Activated naive CD8-positive, alpha-beta T cell treated with anti-CD3 and anti-CD28 coated beads, Interleukin-2, amount 50 U/mL, for 24 hours (primary cell): ENCODE data around the gene ELMO1.

Source experiments
- ATAC-seq: fragments of 150-1000 bp; cut with Tn5 transposase; one replicate; pipeline ENCODE4 v1.10.0; 2021
- DNase-seq: peaks from one replicate; pipeline ENCODE4 v3.0.0; 2021
- H3K27ac Mint-ChIP-seq: one replicate; pipeline ENCODE4 v1.8.0; 2021; ENCODE audit warnings: mild to moderate bottlenecking, mixed read lengths
- H3K27me3 Mint-ChIP-seq: one replicate; pipeline ENCODE4 v1.8.0; 2021; ENCODE audit warnings: mixed read lengths
- H3K36me3 Mint-ChIP-seq: one replicate; pipeline ENCODE4 v1.8.0; 2021; ENCODE audit warnings: low read depth, mixed read lengths
- H3K4me1 Mint-ChIP-seq: one replicate; pipeline ENCODE4 v1.8.0; 2021; ENCODE audit warnings: mixed read lengths
- H3K4me3 Mint-ChIP-seq: one replicate; pipeline ENCODE4 v1.8.0; 2021; ENCODE audit warnings: mild to moderate bottlenecking, moderate library complexity, mixed read lengths
- H3K9me3 Mint-ChIP-seq: one replicate; pipeline ENCODE4 v1.8.0; 2021; ENCODE audit warnings: mixed read lengths

ELMO1 gene

DNA sequence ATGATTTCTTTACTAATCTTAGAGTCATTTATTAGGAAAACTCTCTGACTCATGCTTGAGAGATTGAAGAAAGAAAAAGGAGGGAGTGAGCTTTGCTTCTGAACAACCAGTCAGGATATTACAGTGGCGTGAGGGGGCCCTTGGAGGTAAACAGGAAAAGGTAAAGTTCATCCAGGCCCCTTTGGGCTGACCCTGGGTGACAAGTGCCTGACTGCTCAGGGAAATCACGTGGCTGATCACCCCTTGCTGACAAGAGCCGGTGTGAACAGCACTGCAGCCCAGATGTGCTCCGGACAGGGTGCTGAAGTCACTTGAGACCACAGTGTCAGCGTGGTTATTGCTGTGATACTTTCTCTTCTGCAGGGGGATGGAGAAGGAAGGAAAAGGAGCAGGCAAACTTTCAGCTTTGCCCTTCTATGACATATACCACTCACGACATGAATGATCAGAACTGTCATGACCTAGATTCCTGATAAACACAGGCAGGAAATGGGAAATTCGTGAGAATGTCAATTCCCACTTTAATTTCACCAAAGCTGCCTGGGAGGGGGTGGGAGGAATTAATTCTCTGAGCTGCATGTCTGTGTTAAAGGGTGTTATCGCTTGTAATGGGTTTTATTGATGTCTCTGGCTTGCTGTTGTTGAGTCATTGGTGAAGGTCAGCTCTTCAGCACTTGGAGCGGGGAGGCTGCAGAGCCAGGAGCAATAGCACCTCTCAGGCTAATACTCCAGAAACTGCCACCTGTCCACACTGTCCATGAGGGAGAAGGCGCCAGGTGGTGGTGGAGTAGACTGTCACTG is 584.6 kb downstream of the ELMO1 start:
- no peaks in the 10 kb centered on the region for H3K9me3 Mint-ChIP-seq
- DNase-seq (peak; percentile 10), ATAC-seq (peak; percentile 67)
- peaks cover 28% of the 10 kb centered on the region for H3K4me1 Mint-ChIP-seq
- H3K4me3 Mint-ChIP-seq, result no peak overlapping the region
- H3K36me3 Mint-ChIP-seq, result peaks cover 78% of the 10 kb centered on the region
- peak overlapping the region; percentile 67 for H3K27ac Mint-ChIP-seq
- H3K27me3 Mint-ChIP-seq, result no peaks in the 10 kb centered on the region

DNA sequence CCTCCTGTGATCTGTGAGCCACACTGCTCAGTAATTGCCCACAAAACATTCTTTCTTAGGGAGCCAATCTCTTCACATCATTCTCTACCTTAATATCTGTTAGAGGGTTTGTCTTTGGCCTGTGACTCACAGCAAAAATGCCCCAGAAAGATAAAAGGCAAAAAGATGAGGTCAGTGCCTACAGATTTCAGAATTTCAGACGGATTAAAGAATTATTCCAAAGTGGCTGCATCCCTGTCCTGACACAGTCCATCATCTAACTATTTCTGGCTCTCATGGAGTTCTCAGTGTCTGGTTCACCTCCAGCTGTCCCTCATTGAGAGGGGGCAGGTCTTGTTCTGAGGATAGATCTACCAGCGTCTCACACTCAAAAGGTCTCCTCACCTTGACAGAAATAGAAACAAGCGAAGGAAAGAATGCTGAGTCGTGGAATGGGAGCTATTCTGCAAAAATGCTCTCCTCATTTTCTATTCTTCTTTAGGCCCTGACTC is 585.8 kb downstream of the ELMO1 start:
- DNase-seq, result no peak
- Mint-ChIP-seq H3K27ac (no peak overlapping the region), H3K4me3 (no peak overlapping the region), H3K27me3 (no peaks in the 10 kb centered on the region), H3K4me1 (peaks cover 26% of the 10 kb centered on the region), H3K36me3 (peaks cover 79% of the 10 kb centered on the region), H3K9me3 (no peaks in the 10 kb centered on the region)
- ATAC-seq, result no peak

DNA sequence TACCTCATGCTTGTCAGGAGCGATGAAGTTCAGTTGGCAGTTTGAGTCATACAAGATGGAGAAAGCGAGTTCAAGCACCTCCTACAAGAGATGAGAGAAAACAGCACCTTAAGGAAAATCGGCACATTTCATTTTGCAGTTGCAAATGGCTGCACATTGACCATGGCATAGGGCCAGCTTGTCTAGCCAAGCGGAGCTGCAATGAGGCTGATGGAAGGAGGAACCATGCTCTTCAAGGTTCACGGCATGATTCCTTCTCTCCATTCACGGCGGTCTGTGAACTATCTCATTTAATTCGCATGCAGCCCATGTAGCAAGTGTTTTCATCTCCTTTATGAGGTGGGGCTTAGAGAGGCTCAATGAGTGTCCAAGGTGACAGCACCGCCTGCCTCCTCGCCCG is 587.0 kb downstream of the ELMO1 start:
- peaks cover 26% of the 10 kb centered on the region for H3K4me1 Mint-ChIP-seq

DNA sequence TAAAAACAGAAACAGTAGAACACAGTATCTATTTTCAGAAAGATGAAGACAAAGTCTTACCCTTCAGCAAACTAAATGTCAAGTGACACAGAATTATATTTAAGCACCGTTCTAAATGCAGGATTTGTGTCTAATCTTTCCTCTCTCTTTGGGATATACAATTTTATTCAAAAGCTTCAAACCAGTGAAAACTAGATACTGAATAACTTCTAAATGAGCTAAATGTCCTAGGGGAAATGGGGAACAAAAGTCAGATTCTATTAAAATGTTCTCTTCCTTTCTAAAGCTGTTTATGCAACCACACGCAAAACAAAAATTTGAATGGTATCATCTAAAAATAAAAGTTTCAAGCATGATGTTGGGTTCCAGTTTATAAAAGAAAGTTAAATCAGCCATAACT is 588.0 kb downstream of the ELMO1 start:
- H3K4me3 Mint-ChIP-seq, result no peak overlapping the region
- H3K27me3 Mint-ChIP-seq, result no peaks in the 10 kb centered on the region
- H3K27ac Mint-ChIP-seq, result no peak overlapping the region
- H3K36me3 Mint-ChIP-seq, result peaks cover 87% of the 10 kb centered on the region
- H3K4me1 Mint-ChIP-seq, result peaks cover 23% of the 10 kb centered on the region
- ATAC-seq (no peak), DNase-seq (no peak)
- H3K9me3 Mint-ChIP-seq, result no peaks in the 10 kb centered on the region

More for the DNA sequence above, 587.0 kb downstream of the ELMO1 start:
- no peaks in the 10 kb centered on the region for H3K9me3 Mint-ChIP-seq
- no peak for DNase-seq
- no peak for ATAC-seq
- no peak overlapping the region for H3K27ac Mint-ChIP-seq
- no peaks in the 10 kb centered on the region for H3K27me3 Mint-ChIP-seq
- H3K36me3 Mint-ChIP-seq, result peaks cover 81% of the 10 kb centered on the region
- no peak overlapping the region for H3K4me3 Mint-ChIP-seq

DNA sequence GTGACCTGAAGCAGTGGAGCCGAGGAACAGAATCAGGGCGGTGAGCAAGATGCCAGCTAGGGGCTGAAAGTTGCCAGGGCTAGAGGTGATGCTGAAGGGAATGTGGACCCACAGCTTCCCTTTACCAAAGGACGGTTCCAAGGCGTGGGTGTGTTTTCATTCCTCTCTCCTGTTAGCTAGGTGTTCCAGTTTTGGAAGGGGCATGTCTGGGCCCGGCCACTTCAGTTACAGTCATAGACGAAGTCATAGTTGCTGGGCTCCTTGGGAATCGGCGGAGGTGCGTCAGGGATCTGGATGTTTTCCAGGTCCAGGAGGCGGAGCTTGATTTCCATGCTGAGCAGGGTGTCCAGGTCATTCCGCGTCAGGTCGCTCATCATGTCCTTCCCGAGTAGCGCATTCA is 593.3 kb downstream of the ELMO1 start:
- Mint-ChIP-seq H3K4me1 (peaks cover 21% of the 10 kb centered on the region), H3K27me3 (no peaks in the 10 kb centered on the region), H3K27ac (no peak overlapping the region), H3K4me3 (no peak overlapping the region), H3K36me3 (peaks cover 82% of the 10 kb centered on the region), H3K9me3 (peaks cover 4% of the 10 kb centered on the region)
- ATAC-seq (no peak), DNase-seq (no peak)

DNA sequence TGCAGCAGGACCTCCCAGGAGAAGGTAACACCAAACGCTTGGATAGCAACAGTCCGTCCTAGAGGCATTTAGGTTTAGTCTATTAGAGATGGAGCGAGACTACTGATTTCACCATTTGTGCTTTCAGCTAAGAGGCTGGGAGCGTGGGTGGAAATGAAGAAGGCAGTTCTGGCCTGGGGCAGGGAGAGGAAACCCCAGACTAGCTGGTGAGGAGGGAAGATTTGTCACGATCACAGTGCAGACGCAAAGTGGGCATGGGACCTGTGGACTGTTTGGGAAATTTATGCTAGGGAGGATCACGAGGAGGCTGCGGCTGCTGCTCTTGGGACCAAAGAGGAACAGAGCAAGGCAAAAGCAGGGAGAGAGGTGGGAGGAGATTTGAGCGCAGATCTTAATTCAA is 594.0 kb downstream of the ELMO1 start:
- Mint-ChIP-seq H3K27ac (no peak overlapping the region), H3K4me3 (no peak overlapping the region), H3K36me3 (peaks cover 75% of the 10 kb centered on the region), H3K4me1 (peaks cover 21% of the 10 kb centered on the region), H3K9me3 (peaks cover 6% of the 10 kb centered on the region), H3K27me3 (no peaks in the 10 kb centered on the region)
- DNase-seq (no peak), ATAC-seq (no peak)

DNA sequence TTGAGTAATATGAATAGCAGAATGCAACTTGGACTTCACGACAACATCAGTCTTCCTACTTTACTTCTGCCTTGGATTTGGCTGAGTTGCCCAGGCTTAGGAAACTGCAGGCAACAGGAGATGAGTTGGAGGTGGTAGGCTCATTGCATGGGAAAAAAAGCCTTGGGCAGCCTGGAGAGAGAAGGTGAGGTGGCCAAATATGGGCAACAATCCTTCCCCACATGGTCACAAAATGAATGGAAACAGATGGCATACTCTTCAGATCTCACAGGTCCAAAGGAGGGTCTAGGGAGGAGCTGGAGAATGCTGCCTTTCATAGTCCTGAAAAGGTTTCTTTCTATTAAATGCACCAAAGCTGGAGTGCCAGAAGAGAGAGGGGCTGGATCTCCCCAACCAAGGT is 595.7 kb downstream of the ELMO1 start:
- H3K4me3 Mint-ChIP-seq, result no peak overlapping the region
- H3K36me3 Mint-ChIP-seq, result peaks cover 62% of the 10 kb centered on the region
- no peaks in the 10 kb centered on the region for H3K27me3 Mint-ChIP-seq
- H3K4me1 Mint-ChIP-seq, result peaks cover 21% of the 10 kb centered on the region
- ATAC-seq (no peak), DNase-seq (no peak)
- H3K27ac Mint-ChIP-seq, result no peak overlapping the region
- peaks cover 13% of the 10 kb centered on the region for H3K9me3 Mint-ChIP-seq

DNA sequence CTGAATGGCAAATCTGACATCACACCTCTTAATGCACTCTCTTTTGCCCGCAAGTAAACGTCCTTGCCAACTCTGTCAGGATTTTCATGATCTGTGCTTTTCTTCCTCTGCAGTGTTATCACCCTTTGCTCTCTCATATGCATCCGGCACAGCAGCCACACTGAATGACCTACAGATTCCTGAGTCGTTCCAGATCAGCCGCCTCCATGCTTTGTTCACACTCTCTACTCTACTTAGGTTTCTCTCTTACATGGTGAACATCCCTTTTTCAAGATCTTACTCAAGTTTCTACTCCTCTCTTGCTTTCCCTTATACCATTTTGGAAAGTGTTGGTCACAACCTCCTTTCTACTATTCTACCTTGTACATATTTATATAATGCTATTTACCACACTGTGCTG is 596.6 kb downstream of the ELMO1 start:
- peaks cover 21% of the 10 kb centered on the region for H3K4me1 Mint-ChIP-seq
- H3K27ac Mint-ChIP-seq, result peak overlapping the region; percentile 77
- ATAC-seq (peak; percentile 78), DNase-seq (no peak)
- H3K4me3 Mint-ChIP-seq, result no peak overlapping the region
- peaks cover 58% of the 10 kb centered on the region for H3K36me3 Mint-ChIP-seq
- H3K27me3 Mint-ChIP-seq, result no peaks in the 10 kb centered on the region
- peaks cover 18% of the 10 kb centered on the region for H3K9me3 Mint-ChIP-seq

DNA sequence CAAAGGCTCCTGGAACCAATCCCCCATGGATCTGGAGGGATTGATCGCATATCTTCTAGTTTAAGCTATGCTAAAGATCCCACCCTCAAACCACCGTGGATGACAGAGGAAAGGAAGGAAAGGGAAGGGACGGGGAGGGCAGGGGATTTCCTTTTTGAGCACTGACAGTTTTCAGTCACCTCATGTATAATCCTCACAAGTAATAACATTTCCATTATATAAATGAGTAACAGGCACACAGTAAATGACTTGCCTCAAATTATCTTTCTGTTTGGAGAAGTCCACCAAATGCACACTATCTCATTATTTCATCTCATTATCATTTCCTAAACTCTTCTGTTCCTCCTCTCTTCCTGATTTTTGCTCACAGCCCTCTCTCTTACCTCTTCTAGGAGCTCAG is 597.3 kb downstream of the ELMO1 start:
- H3K4me1 Mint-ChIP-seq, result peaks cover 21% of the 10 kb centered on the region
- H3K9me3 Mint-ChIP-seq, result peaks cover 18% of the 10 kb centered on the region
- no peaks in the 10 kb centered on the region for H3K27me3 Mint-ChIP-seq
- no peak overlapping the region for H3K4me3 Mint-ChIP-seq
- peaks cover 53% of the 10 kb centered on the region for H3K36me3 Mint-ChIP-seq
- DNase-seq (no peak), ATAC-seq (peak; percentile 44)
- peak overlapping the region; percentile 77 for H3K27ac Mint-ChIP-seq

DNA sequence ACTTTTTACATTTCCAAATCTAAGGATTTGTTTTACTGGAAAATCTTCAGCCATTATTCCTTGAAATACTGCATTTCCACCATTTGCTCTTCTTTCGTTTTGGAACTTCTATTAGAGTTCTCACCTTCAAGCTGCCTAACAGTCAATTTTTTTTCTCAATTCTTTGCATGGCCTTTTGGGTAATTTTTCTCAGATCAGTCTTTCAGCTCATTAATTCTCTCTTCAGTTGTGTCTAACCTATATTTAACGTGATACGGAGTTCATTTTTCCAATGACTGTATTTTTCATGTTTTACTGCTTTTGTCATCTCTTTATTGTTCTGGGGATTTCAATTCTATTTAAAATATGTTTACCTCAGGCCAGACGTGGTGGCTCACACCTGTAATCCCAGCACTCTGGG is 600.7 kb downstream of the ELMO1 start:
- Mint-ChIP-seq H3K4me3 (no peak overlapping the region), H3K9me3 (peaks cover 18% of the 10 kb centered on the region), H3K36me3 (peaks cover 18% of the 10 kb centered on the region), H3K4me1 (peaks cover 20% of the 10 kb centered on the region), H3K27ac (no peak overlapping the region), H3K27me3 (no peaks in the 10 kb centered on the region)
- DNase-seq (no peak), ATAC-seq (no peak)

DNA sequence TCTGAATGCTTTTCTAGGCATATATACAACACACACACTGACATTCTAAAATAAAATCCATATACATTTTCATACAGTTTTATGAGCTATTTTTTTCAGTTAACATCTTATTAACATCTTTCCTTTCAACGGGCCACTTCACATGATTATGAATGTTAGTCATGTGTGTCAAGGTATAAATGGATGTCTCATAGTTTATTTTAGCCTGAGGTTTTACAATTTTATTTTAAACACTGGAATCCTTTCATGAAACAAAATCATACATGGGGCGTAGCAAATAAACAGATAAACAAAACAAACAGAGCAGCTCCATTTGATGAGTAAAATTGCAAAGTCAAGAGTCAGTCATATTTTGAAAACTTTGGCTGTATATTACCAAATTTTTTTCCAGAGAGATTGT is 604.3 kb downstream of the ELMO1 start:
- DNase-seq, result no peak

DNA sequence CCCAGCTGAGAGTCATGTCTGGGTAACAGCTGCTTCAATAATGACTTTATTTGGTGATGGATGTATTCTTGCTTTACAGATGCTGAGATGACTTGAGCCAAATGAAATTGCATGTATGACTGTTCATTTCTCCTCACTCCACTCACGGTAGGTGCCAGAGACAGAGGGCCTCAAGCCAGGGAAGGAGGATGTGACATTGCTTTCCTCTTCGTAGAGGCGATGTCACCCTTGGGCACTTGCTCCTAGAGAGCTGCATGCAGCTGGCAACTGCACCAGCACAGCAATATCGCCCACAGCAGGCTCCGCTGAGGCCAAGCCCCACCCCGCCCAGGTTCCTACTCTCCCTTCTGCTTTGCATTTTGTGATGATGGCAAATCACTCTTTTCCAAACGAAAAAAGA is 607.8 kb downstream of the ELMO1 start:
- ATAC-seq (no peak), DNase-seq (no peak)
- Mint-ChIP-seq H3K4me1 (no peaks in the 10 kb centered on the region), H3K27ac (no peak overlapping the region), H3K27me3 (no peaks in the 10 kb centered on the region), H3K4me3 (no peak overlapping the region), H3K9me3 (peaks cover 2% of the 10 kb centered on the region), H3K36me3 (no peaks in the 10 kb centered on the region)

More for the DNA sequence above, 604.3 kb downstream of the ELMO1 start:
- no peak for ATAC-seq
- Mint-ChIP-seq H3K36me3 (peaks cover 4% of the 10 kb centered on the region), H3K9me3 (peaks cover 8% of the 10 kb centered on the region), H3K27ac (no peak overlapping the region), H3K4me3 (no peak overlapping the region), H3K27me3 (no peaks in the 10 kb centered on the region), H3K4me1 (no peaks in the 10 kb centered on the region)

DNA sequence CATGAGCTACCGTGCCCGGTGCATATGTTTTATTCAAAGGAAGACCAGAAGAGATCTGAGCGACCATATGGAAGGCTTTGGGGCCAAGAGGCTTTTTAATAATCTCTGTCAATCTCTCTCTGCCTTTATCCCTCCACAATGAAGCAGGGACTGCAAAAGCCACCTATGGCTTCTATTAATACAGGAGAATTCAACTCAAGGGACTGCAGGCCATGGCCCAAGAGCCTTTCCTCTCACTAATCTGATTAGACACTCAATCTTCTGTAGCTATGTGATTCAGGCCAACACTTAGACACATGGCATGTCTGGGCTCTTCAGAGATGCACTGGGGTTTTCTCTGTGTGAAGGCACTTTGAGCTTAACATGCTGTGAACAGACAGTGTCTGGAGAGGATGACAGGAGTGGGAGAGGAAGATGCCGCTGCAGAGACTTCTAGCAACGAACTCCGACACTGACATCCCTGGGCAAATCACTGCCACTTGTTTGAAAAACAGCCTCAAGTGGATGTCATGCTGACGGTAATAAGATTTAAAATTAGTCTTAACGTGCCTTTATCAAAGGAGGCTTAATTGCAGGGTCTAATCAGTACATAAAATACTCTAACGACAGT is 609.9 kb downstream of the ELMO1 start:
- Mint-ChIP-seq H3K9me3 (peaks cover 5% of the 10 kb centered on the region), H3K4me1 (no peaks in the 10 kb centered on the region), H3K27me3 (no peaks in the 10 kb centered on the region), H3K27ac (no peak overlapping the region), H3K4me3 (no peak overlapping the region), H3K36me3 (no peaks in the 10 kb centered on the region)
- DNase-seq (no peak), ATAC-seq (no peak)

DNA sequence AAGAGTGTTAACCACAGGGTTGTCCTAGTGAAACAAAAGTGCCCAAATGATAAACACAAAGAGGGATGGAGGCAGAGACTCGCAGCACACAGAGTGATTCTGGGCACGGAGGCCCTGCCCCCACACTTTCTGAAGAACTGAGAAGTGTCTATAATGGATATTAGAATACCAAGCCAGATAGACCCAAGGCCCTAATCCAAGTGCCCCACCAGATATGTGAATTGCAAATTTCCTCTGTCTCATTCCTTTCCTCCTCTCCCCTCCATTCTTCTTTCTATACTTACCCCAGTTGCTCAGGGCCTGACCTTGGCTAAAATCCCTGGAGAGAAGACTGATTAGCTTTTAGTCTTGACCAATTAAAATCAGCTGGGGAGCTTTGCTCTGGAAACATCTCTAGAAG is 617.6 kb downstream of the ELMO1 start:
- no peak overlapping the region for H3K27ac Mint-ChIP-seq
- DNase-seq (no peak), ATAC-seq (no peak)
- no peaks in the 10 kb centered on the region for H3K36me3 Mint-ChIP-seq
- no peak overlapping the region for H3K4me3 Mint-ChIP-seq
- H3K9me3 Mint-ChIP-seq, result peaks cover 5% of the 10 kb centered on the region
- no peaks in the 10 kb centered on the region for H3K4me1 Mint-ChIP-seq
- no peaks in the 10 kb centered on the region for H3K27me3 Mint-ChIP-seq
